Transverse colon (tissue), 4 donors: ENCODE data around the gene EEFSEC. TPM values are rescaled to one million over a fixed set of nuclear protein-coding genes. Genes with fewer than 3 reads are reported as not detected.
"Not testable (repeated sequence)": the region's sequence is repeated elsewhere in the genome, so short reads cannot be mapped to it uniquely, and the experiment has no call there.

ENCODE experiments used
- DNase-seq: peaks from one replicate; pipeline ENCODE4 v3.0.0-alpha.2; 2019
- H3K27ac ChIP-seq, 4 donors: fragments of 200-600 bp; sonication (generic); 2 replicates each; pipeline ENCODE4 v1.5.1; 2016 to 2018; ENCODE audit warnings: inconsistent platforms in 4 of 4
- H3K27me3 ChIP-seq: fragments of 200-600 bp; sonication (generic); 2 replicates; pipeline ENCODE4 v1.5.1; 2017; ENCODE audit warnings: inconsistent platforms
- H3K36me3 ChIP-seq, 4 donors: fragments of 200-600 bp; sonication (generic); 2 replicates each; pipeline ENCODE4 v1.5.1; 2017 to 2019; ENCODE audit warnings: inconsistent platforms in 4 of 4
- H3K4me1 ChIP-seq, 4 donors: fragments of 200-600 bp; sonication (generic); 2 replicates each; pipeline ENCODE4 v1.5.1; 2017 to 2020; ENCODE audit warnings: inconsistent platforms in 4 of 4
- H3K4me3 ChIP-seq, 4 donors: fragments of 200-600 bp; sonication (generic); 1 replicate in 1 of 4; 2 replicates in 3 of 4; pipeline versions ENCODE4 v1.5.1 to v1.6.1; 2017 to 2019; ENCODE audit warnings: inconsistent platforms in 4 of 4
- H3K9me3 ChIP-seq, 2 donors: fragments of 200-600 bp; sonication (generic); 2 replicates each; pipeline ENCODE4 v1.5.1; 2017 to 2019; ENCODE audit warnings: inconsistent platforms in 2 of 2
- CTCF ChIP-seq, 5 experiments: fragments of 200-600 bp in 3 of 5; fragments of 450-650 bp in 2 of 5; sonication (generic) in 3 of 5; IDR thresholded peaks; 1 replicate in 2 of 5; 2 replicates in 3 of 5; pipeline ENCODE4 v1.5.1; 2016 to 2017; ENCODE audit warnings: antibody characterized with exemption in 5 of 5, inconsistent platforms in 3 of 5, mild to moderate bottlenecking in 2 of 5, moderate library complexity in 1 of 5
- EP300 ChIP-seq: sonication (generic); formaldehyde crosslinking; IDR thresholded peaks from one replicate; pipeline ENCODE4 v1.6.1; 2017; ENCODE audit warnings: antibody characterized with exemption, low read depth
- POLR2A ChIP-seq: fragments of 450-650 bp; IDR thresholded peaks from one replicate; pipeline ENCODE4 v1.6.1; 2016; ENCODE audit warnings: antibody characterized with exemption, mild to moderate bottlenecking, moderate library complexity
- POLR2AphosphoS5 ChIP-seq, 3 donors: sonication (generic); formaldehyde crosslinking; IDR thresholded peaks; one replicate each; pipeline ENCODE4 v1.6.1; 2016; ENCODE audit warnings: antibody characterized with exemption in 3 of 3
- WGBS, 2 donors: methylation state at CpG; one replicate each; pipeline ENCODE4 v1.1.5; 2018; ENCODE audit warnings: low coverage in 1 of 2; 5-methylcytosine and 5-hydroxymethylcytosine counted together
- in situ Hi-C, 4 donors: fragments of 200-750 bp; cut with MboI; loops; one replicate each; pipeline versions ENCODE4 v1.15.0 to v1.15.1; 2017; ENCODE audit warnings: low sequenced_read_pairs in 3 of 4, low pct_ligation_motif_present in 1 of 4, low pct_unique_long_range_greater_than_20kb in 1 of 4
- intact Hi-C: fragments of 100-400 bp; cut with DNase I; formaldehyde crosslinking; loops from one replicate; pipeline ENCODE4 v1.15.1; 2023; ENCODE audit warnings: low total_unique reads
- total RNA-seq, 4 donors: library from RNA; depleted of rRNA; stranded (reverse); fragments of >200 nt; gene quantifications; one replicate each; pipeline ENCODE4 v1.1.0, GENCODE V29; 2016

EEFSEC gene
- total RNA-seq, 4 donors from 2014 or later = 10.3 to 16.8 (median 14.2) TPM

GRCh38 chr3:128149650-128150049, 3.6 kb upstream of the EEFSEC start:
- whole genome bisulfite sequencing, 2 donors = 60 to 74% methylated on average over 1 to 5 of the region's 5 CpGs
- H3K4me3 ChIP-seq = no peak overlapping the region
- DNase-seq = peak; percentile 19
- no peaks in the 10 kb centered on the region for H3K36me3 ChIP-seq
- H3K27ac ChIP-seq = no peak overlapping the region
- peaks cover 4 to 9% (median 7%) of the 10 kb centered on the region in 4 donors for H3K4me1 ChIP-seq
- in situ Hi-C loops = loop anchor here in 1 of 4 donors (25.0 kb wide), 1 partner anchor 338 kb away; the partner anchor contains the start of gene GATA2
- no peaks in the 10 kb centered on the region for H3K9me3 ChIP-seq
- H3K27me3 ChIP-seq = no peaks in the 10 kb centered on the region
- TF ChIP-seq CTCF (IDR thresholded peaks at IDR 0.05) (no peak), EP300 (no peak), POLR2AphosphoS5 (IDR thresholded peaks at IDR 0.05) (no peak), POLR2A (no peak)
- intact Hi-C loops = no loop called here

DNA sequence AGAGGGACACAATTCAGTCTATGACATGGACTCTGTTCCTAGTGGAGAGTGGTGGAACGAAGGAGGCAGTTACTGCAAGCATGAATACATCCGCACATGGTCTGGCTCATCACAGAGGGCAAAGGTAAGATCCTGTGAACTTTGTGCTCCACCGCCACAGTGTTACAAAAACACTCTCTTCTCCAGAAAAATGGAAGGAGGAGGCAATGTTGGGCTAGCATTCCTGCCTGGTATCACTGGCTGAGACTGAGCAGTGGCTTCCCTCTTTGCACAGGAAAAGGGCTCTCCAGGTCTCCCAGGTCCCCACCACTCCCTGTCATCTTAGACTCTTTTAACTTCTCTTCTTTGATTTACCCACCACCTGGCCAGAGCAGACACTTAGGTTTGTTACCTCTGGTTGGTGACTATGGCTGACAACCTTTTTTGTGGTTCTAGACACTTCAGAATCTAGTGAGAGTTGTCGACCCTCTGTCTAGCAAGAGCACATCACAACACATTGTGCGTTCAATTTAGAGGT, 1.5 kb upstream of the EEFSEC start:
- intact Hi-C loops (no loop called here), in situ Hi-C loops (loop anchor here in 1 of 4 donors (25.0 kb wide), 1 partner anchor 335 kb away; the partner anchor contains the start of gene GATA2)
- no peaks in the 10 kb centered on the region for H3K9me3 ChIP-seq
- peaks cover 5 to 12% (median 10%) of the 10 kb centered on the region in 4 donors for H3K4me1 ChIP-seq
- WGBS, 2 donors = 76 to 77% methylated on average over 4 to 5 of the region's 5 CpGs
- no peak overlapping the region for H3K4me3 ChIP-seq
- H3K36me3 ChIP-seq = no peaks in the 10 kb centered on the region
- no peak overlapping the region for H3K27ac ChIP-seq
- no peak for TF ChIP-seq EP300
- no peak for TF ChIP-seq POLR2AphosphoS5 (IDR thresholded peaks at IDR 0.05)
- no peak for TF ChIP-seq POLR2A
- no peak for TF ChIP-seq CTCF (IDR thresholded peaks at IDR 0.05)
- DNase-seq = no peak
- no peaks in the 10 kb centered on the region for H3K27me3 ChIP-seq

GRCh38 chr3:128152419-128153155, 694 bp upstream of the EEFSEC start:
- H3K36me3 ChIP-seq = no peaks in the 10 kb centered on the region
- peak overlapping the region; percentile 82 to 95 (median 94) for H3K27ac ChIP-seq
- in situ Hi-C loops (loop anchor here in 1 of 4 donors (25.0 kb wide), 1 partner anchor 335 kb away; the partner anchor contains the start of gene GATA2), intact Hi-C loops (no loop called here)
- H3K4me1 ChIP-seq = peaks cover 5 to 12% (median 10%) of the 10 kb centered on the region in 4 donors
- DNase-seq = no peak
- H3K27me3 ChIP-seq = no peaks in the 10 kb centered on the region
- no peak for TF ChIP-seq POLR2AphosphoS5 (IDR thresholded peaks at IDR 0.05)
- no peak for TF ChIP-seq POLR2A
- no peak for TF ChIP-seq EP300
- no peak for TF ChIP-seq CTCF (IDR thresholded peaks at IDR 0.05)
- H3K9me3 ChIP-seq = no peaks in the 10 kb centered on the region
- 60 to 66% methylated on average over 12 to 17 of the region's 29 CpGs for WGBS, 2 donors
- peak overlapping the region; percentile 69 to 94 (median 82) for H3K4me3 ChIP-seq

DNA sequence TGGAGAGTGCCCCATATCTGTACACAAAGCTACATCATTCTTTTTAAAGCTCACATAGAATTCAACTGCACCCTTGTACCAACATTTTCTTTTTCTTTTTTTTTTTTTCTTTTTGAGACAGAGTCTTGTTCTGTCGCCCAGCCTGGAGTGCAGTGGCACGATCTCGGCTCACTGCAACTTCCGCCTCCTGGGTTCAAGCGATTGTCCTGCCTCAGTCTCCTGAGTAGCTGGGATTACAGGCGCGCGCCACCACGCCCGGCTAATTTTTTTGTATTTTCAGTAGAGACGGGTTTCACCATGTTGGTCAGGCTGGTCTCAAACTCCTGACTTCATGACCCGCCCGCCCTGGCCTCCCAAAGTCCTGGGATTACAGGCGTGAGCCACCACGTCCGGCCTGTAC, 1.1 kb downstream of the EEFSEC start:
- Histone ChIP-seq H3K4me1 (peaks cover 5 to 12% (median 10%) of the 10 kb centered on the region in 4 donors), H3K27ac (peak overlapping the region in 3 of 4 donors; percentile 82 to 95 (median 94)), H3K4me3 (peak overlapping the region in 3 of 4 donors; percentile 69 to 89 (median 76))
- H3K27me3 ChIP-seq, H3K36me3 ChIP-seq, DNase-seq, intact Hi-C loops, H3K9me3 ChIP-seq: not testable (repeated sequence)
- in situ Hi-C loops = loop anchor here in 1 of 4 donors (25.0 kb wide), 1 partner anchor 333 kb away; the partner anchor contains the start of gene GATA2
- 84 to 100% methylated on average over 5 to 16 of the region's 16 CpGs for WGBS, 2 donors
